Right lobe of liver (tissue), 4 donors: ENCODE results near the gene NRCAM.

ENCODE experiments used
- POLR2A ChIP-seq: fragments of 450-650 bp; IDR thresholded peaks from one replicate; pipeline ENCODE4 v1.6.1; 2017; ENCODE audit warnings: antibody characterized with exemption, mild to moderate bottlenecking
- TF ChIP-seq, protein P1 (sequence below), 4 donors: fragments of 200-600 bp in 3 of 4; fragments of 450-650 bp in 1 of 4; IDR thresholded peaks; one replicate each; pipeline versions ENCODE4 v1.5.1 to v1.8.0; 2016 to 2022; ENCODE audit warnings: antibody characterized with exemption in 4 of 4, mild to moderate bottlenecking in 2 of 4
- donor health status: DM: no; HTN: no; CAD: no.
- donor health status: DM: no; HTN: no; CAD: no.
- donor health status: DM: no; HTN: yes; CAD: no.

DNA sequence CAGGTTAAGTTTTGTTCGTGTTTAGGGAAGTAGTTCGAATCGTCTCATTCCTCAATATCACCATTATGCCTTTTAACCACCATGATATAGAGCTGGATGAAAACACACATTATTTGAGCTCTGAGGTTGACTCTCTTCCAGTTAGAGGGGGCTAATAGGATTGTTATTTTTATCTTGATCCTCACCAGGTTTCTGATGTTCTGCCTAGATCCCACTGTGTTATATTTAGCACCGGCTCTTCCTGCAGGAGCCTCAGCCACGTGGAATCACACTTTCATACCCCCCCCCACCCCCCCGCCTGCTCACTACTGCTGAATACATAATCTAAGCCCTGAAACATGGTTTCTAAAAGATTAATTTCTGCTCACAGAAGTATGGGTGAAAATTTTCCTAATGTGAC lies 88.3 kb downstream of the NRCAM start:
- TF ChIP-seq, protein P1, sequence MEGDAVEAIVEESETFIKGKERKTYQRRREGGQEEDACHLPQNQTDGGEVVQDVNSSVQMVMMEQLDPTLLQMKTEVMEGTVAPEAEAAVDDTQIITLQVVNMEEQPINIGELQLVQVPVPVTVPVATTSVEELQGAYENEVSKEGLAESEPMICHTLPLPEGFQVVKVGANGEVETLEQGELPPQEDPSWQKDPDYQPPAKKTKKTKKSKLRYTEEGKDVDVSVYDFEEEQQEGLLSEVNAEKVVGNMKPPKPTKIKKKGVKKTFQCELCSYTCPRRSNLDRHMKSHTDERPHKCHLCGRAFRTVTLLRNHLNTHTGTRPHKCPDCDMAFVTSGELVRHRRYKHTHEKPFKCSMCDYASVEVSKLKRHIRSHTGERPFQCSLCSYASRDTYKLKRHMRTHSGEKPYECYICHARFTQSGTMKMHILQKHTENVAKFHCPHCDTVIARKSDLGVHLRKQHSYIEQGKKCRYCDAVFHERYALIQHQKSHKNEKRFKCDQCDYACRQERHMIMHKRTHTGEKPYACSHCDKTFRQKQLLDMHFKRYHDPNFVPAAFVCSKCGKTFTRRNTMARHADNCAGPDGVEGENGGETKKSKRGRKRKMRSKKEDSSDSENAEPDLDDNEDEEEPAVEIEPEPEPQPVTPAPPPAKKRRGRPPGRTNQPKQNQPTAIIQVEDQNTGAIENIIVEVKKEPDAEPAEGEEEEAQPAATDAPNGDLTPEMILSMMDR (IDR thresholded peaks at IDR 0.05): no peak
- no peak for TF ChIP-seq POLR2A
